Measurements from ENCODE around the gene KRTAP10-7. TPM values are rescaled to one million over a fixed set of nuclear protein-coding genes. Genes with fewer than 3 reads are reported as not detected.

KRTAP10-7 gene
- total RNA-seq, 1 donor from 2014 or later = not detected

GRCh38 chr21:44595524-44595923 is 4.9 kb upstream of the KRTAP10-7 start:
- H3K4me3 ChIP-seq = no peak overlapping the region
- H2AFZ ChIP-seq (replicated peaks) = no peak overlapping the region
- Mint-ChIP-seq H3K4me3 (no peak overlapping the region), H3K27ac (no peak overlapping the region), H3K9me3 (peaks cover 2% of the 10 kb centered on the region), H3K36me3 (no peaks in the 10 kb centered on the region), H3K4me1 (peaks cover 18% of the 10 kb centered on the region), H3K27me3 (ENCODE audit: insufficient read depth, low read depth) (peaks cover 6% of the 10 kb centered on the region)
- H3K36me3 ChIP-seq = no peaks in the 10 kb centered on the region
- no peaks in the 10 kb centered on the region for H3K79me2 ChIP-seq (ENCODE audit: low read depth)
- TF ChIP-seq CTCF (IDR thresholded peaks at IDR 0.05) (no peak), EZH2 (IDR thresholded peaks at IDR 0.05) (no peak), EZH2phosphoT487 (IDR thresholded peaks at IDR 0.05) (no peak)
- no peaks in the 10 kb centered on the region for H3K27me3 ChIP-seq
- H3K27ac ChIP-seq = no peak overlapping the region
- no peaks in the 10 kb centered on the region for H4K20me1 ChIP-seq (ENCODE audit: low read depth)
- peaks cover 24% of the 10 kb centered on the region for H3F3A ChIP-seq (ENCODE audit: low read depth)
- DNase-seq (ENCODE audit: low spot score) = no peak
- H3K4me2 ChIP-seq = no peak overlapping the region
- no peak overlapping the region for H3K9ac ChIP-seq
- H3K4me1 ChIP-seq = peaks cover 32% of the 10 kb centered on the region
- peaks cover 3% of the 10 kb centered on the region for H3K9me3 ChIP-seq (ENCODE audit: low read depth)

- Mint-ChIP-seq H3K27me3 (ENCODE audit: insufficient read depth, low read depth) (peaks cover 7% of the 10 kb centered on the region), H3K4me3 (no peak overlapping the region), H3K4me1 (peaks cover 13% of the 10 kb centered on the region), H3K36me3 (no peaks in the 10 kb centered on the region), H3K27ac (no peak overlapping the region), H3K9me3 (peaks cover 2% of the 10 kb centered on the region)
- no peak for TF ChIP-seq EZH2phosphoT487 (IDR thresholded peaks at IDR 0.05)
- TF ChIP-seq CTCF (IDR thresholded peaks at IDR 0.05) = no peak
- no peak for TF ChIP-seq EZH2 (IDR thresholded peaks at IDR 0.05)
- Histone ChIP-seq H3K36me3 (no peaks in the 10 kb centered on the region), H3K4me1 (peaks cover 32% of the 10 kb centered on the region), H3K27ac (no peak overlapping the region), H3K4me2 (no peak overlapping the region), H3K27me3 (no peaks in the 10 kb centered on the region), H3K9me3 (ENCODE audit: low read depth) (peaks cover 3% of the 10 kb centered on the region), H3K9ac (no peak overlapping the region), H3K4me3 (no peak overlapping the region), H2AFZ (replicated peaks) (no peak overlapping the region), H3F3A (ENCODE audit: low read depth) (peaks cover 24% of the 10 kb centered on the region), H3K79me2 (ENCODE audit: low read depth) (no peaks in the 10 kb centered on the region), H4K20me1 (ENCODE audit: low read depth) (no peaks in the 10 kb centered on the region)
- no peak for DNase-seq (ENCODE audit: low spot score)
Measured at GRCh38 chr21:44596068-44596725, 4.2 kb upstream of the KRTAP10-7 start.

- Histone ChIP-seq H3K79me2 (ENCODE audit: low read depth) (no peaks in the 10 kb centered on the region), H4K20me1 (ENCODE audit: low read depth) (no peaks in the 10 kb centered on the region), H2AFZ (replicated peaks) (peak overlapping the region; percentile 27), H3K36me3 (no peaks in the 10 kb centered on the region), H3K4me2 (peak overlapping the region; percentile 37), H3K9ac (no peak overlapping the region), H3K4me3 (no peak overlapping the region), H3K4me1 (peaks cover 27% of the 10 kb centered on the region), H3K9me3 (ENCODE audit: low read depth) (peaks cover 3% of the 10 kb centered on the region), H3F3A (ENCODE audit: low read depth) (peaks cover 24% of the 10 kb centered on the region), H3K27ac (peak overlapping the region; percentile 90), H3K27me3 (no peaks in the 10 kb centered on the region)
- peak; percentile 77 for DNase-seq (ENCODE audit: low spot score)
- TF ChIP-seq CTCF (IDR thresholded peaks at IDR 0.05) (no peak), EZH2phosphoT487 (IDR thresholded peaks at IDR 0.05) (no peak), EZH2 (IDR thresholded peaks at IDR 0.05) (no peak)
- Mint-ChIP-seq H3K4me3 (no peak overlapping the region), H3K27ac (no peak overlapping the region), H3K4me1 (peaks cover 14% of the 10 kb centered on the region), H3K9me3 (peaks cover 2% of the 10 kb centered on the region), H3K27me3 (ENCODE audit: insufficient read depth, low read depth) (peaks cover 10% of the 10 kb centered on the region), H3K36me3 (no peaks in the 10 kb centered on the region)
Measured at GRCh38 chr21:44598061-44598460, 2.3 kb upstream of the KRTAP10-7 start.
